Stimulated activated CD8-positive, alpha-beta memory T cell treated with anti-CD3 and anti-CD28 coated beads, Interleukin-12 subunit alpha, Interleukin-12 subunit beta, amount 100 ng/mL, for 24 hours (primary cell): ENCODE measurements around the gene ZFP36L1.
"Not testable (repeated sequence)": the region's sequence is repeated elsewhere in the genome, so short reads cannot be mapped to it uniquely, and the experiment has no call there.

Experiments
- DNase-seq: peaks from one replicate; pipeline ENCODE4 v3.0.0-alpha.2; 2020; ENCODE audit errors: extremely low read depth

Gene ZFP36L1

GRCh38 chr14:68784226-68784910, 8.5 kb downstream of the ZFP36L1 start:
- no peak for DNase-seq

- no peak for DNase-seq
These were observed 9.2 kb downstream of the ZFP36L1 start for GRCh38 chr14:68783408-68784225.

DNA sequence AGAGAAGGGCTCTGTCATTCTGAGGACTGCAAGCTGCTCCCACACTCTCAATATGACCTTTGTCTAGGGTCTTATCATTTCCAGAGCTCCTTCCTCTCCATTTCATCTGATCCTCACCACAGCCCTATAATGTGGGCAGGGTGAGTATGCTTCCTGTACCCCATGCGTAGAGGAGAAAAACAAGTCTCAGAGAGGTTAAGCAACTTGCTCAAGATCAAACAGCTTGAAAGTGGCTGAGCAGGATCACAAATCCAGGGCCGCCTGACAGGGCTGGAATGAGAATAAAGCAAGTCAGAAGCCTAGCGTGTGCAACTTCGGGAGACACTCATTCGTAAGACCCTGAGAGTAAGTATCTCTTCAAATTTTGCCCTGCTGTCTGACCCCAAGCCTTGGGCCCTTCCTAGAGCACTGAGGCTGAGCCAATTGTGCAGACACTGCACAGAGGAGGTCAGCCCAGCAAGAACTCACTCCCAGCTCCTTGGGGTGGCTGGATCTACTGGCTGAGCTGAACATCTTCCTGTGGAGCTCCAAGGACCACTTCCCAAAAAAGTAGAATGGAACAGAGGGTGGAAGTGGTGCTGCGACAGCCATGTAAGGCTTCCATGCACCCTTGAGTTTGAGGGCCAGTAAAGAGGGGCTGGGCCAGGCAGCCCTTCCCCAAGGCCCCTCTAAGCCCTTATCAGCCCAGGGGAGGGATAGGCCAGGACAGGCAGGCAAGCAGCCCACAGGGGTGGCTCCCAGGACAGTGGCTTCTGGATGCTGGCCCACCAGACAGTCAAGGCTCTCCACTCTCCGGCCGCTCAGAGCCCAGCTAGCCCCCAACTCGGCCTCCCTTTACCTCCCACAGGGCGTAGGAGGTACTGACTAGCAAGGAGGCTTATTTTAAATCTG, 10.5 kb downstream of the ZFP36L1 start:
- DNase-seq, result no peak

DNA sequence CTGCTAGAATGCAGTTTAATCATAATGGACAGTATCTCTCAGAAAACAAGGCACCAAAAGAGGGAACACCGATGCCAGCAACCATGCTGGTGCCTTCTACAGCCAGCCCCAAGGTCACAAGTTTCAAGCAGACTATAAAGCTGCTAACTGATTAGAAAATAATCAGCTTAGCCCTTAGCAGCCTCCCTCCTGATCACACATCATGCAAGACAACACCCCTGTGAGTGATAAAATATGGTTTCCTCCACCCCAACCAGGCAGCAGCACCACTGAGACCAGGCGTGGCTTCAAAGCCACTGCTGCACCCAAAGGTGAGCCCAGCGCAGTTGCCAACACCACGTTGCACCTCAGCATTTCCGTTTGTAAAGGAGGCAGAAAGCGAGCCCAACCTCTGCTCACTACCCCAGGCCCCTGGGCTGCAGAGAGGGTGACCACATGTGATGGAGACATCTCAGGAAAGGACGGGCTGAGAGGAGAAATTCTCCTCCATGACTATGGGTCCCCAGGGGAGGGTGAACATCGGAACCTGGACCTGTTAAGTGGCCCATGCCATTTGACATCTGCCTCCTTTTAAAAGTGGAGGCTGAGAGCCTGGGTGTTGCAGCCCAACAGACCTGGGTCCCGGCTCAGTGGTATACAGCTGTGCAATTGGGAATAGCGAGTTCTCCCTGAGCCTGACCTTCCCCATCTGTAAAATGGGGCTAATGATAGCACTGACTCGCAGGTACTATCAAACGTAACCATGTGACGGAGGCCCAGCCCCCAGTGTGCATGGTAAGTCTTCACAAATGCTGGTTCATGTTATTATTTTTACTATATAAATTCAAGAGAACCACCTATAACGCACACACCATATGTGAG, 11.5 kb downstream of the ZFP36L1 start:
- DNase-seq, result no peak

- DNase-seq, result no peak
These were observed 12.3 kb downstream of the ZFP36L1 start for GRCh38 chr14:68780358-68781160.

GRCh38 chr14:68779761-68780323, 13.0 kb downstream of the ZFP36L1 start:
- no peak for DNase-seq

DNA sequence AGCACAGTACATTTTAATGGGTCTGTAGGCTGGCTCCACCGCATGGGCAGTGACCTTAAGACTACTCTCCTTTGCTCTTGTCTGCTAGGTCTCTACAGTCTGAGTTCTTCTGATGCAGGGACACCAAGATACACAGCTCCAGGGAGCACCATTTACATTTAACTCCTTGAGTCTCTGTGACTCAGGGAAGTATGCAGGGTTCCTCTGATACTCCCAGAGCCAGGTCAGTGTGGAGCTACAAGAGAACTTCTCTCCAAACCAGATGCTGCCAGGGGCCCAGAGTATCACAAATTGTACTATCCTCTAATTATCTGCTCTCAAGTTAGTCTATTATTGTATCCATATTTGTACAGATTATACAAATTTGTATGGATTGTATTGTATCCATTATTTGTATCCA, 15.2 kb downstream of the ZFP36L1 start:
- no peak for DNase-seq

GRCh38 chr14:68775614-68776126, 17.2 kb downstream of the ZFP36L1 start:
- no peak for DNase-seq

GRCh38 chr14:68774771-68775613, 17.9 kb downstream of the ZFP36L1 start:
- no peak for DNase-seq

DNA sequence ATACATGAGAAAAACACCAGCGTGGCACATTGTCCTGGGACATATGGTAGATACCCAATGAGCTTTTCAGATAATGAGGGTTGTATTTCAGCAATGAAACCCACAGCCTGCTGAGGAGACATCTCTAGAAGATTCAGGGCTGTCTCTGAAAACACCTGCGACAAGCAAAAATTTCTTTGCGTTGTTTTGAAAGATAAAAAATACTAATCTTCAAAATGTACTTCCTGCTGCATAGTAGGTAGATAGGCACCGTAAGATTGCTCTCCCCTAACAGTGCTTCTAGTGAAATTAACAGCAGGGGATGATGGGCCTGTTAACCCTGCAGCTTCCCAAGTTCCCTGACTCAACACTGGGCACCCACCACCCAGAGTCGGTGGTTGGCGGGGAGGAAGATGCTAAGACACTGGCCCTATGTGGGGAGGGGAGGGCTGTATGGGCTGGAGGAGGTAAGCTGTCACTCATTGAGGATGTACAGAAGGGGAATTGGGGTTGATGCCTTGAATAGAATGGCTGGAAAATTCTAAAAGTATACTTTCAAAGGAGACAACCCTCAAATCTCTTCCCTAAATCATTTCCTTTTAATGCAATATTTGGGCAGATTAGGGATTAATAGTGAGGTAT, 20.0 kb downstream of the ZFP36L1 start:
- no peak for DNase-seq

GRCh38 chr14:68771631-68772030, 21.2 kb downstream of the ZFP36L1 start:
- no peak for DNase-seq

- DNase-seq, result no peak
These were observed 22.1 kb downstream of the ZFP36L1 start for GRCh38 chr14:68770553-68771286.

DNA sequence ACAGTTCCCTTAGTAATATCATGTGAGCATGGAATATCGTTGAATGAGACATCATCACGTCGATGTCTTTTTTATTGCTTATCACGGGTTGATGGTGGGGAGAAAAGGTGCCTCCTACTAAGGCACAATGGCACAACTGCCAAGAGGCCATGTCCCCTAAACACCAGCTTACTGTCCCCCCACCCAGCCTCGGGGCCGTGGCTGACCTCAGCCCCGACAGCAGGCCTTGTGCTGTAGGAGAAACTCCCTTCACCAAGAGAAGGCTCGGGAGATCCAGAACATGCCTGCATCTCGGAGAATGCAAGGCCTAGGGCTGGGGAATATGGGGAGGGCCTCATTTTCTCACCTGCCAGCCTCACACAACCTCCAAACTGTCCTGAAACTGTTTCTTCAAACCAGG, 22.8 kb downstream of the ZFP36L1 start:
- no peak for DNase-seq

GRCh38 chr14:68768316-68768715, 24.6 kb downstream of the ZFP36L1 start:
- DNase-seq, result no peak

DNA sequence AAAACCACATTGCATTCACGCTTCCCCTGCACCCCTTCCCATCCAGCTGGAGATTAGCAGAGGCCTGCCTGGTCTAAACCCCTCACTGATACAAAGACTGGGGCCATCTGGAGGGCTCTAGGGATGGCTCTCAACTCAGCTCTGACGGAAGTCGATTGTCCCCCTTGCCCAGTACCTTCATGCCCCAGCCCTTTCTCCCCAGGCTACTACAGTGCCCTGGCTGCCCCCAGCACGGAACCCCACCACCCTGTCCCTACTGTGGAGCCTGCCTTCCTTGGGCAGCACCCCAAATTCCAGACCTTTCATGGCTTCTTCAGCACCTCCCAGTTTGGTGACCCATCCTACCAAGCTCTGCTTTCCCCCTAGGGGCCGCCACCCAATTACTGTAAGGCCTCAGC, 25.6 kb downstream of the ZFP36L1 start:
- no peak for DNase-seq

DNA sequence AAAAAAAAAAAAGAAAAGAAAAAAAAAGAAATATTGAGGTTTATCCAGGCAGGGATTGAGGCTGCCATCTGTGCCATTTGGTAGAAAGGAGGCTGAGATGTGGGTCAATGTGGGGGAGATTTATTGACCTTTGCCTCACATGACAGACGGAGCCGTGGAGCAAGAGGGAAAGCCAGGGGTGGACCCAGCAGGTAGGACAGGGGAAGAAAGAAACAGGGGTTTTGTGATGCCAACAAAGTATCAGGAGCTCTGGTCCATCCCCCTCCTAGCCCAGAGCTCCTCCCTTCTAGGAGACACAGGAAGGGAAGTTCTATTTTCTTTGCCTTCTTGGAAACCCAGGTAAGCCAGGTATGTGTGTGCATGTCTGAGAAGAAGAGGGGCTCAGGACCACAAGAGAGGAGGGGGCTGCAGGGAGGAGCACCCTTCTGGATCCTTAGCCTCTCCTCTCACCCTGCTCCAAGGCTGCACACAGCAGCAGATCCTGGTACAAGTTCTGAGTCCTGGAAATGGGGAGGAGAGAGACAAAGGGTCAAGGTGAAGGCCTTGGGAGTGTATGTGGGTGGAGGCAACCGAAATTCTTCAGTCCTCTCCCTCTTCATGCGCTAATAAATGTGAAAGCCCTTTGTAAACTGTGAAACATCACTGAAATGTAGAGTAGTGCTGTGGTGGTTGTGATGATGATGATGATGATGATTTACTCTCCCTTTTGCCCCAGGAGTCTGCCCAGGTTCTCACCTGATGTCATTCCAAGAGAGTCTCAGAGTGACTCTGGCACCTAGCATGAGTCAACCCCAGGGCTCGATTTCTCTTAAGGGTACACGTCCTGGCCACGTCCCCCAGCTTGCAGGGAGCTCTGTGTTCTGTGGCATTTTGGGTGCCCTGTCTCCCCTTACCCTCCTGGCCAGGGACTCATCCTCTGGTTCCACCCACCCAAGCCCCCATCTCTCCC, 26.3 kb downstream of the ZFP36L1 start:
- no peak for DNase-seq

GRCh38 chr14:68763843-68764242, 29.0 kb downstream of the ZFP36L1 start:
- not testable (repeated sequence) for DNase-seq
